Testis (tissue), 2 donors: ENCODE data around the gene RRH.
"Not testable (repeated sequence)": the region's sequence is repeated elsewhere in the genome, so short reads cannot be mapped to it uniquely, and the experiment has no call there.

Experiments used
- POLR2A ChIP-seq: fragments of 450-650 bp; IDR thresholded peaks from one replicate; pipeline ENCODE4 v1.6.1; 2017; ENCODE audit warnings: antibody characterized with exemption, mild to moderate bottlenecking, moderate library complexity
- TF ChIP-seq, protein P1 (sequence below), 3 experiments: fragments of 450-650 bp in 2 of 3; fragments of 200-600 bp in 1 of 3; sonication (generic) in 1 of 3; IDR thresholded peaks; one replicate each; pipeline ENCODE4 v1.5.1; 2016 to 2019; ENCODE audit warnings: antibody characterized with exemption in 3 of 3, mild to moderate bottlenecking in 2 of 3, moderate library complexity in 1 of 3

DNA sequence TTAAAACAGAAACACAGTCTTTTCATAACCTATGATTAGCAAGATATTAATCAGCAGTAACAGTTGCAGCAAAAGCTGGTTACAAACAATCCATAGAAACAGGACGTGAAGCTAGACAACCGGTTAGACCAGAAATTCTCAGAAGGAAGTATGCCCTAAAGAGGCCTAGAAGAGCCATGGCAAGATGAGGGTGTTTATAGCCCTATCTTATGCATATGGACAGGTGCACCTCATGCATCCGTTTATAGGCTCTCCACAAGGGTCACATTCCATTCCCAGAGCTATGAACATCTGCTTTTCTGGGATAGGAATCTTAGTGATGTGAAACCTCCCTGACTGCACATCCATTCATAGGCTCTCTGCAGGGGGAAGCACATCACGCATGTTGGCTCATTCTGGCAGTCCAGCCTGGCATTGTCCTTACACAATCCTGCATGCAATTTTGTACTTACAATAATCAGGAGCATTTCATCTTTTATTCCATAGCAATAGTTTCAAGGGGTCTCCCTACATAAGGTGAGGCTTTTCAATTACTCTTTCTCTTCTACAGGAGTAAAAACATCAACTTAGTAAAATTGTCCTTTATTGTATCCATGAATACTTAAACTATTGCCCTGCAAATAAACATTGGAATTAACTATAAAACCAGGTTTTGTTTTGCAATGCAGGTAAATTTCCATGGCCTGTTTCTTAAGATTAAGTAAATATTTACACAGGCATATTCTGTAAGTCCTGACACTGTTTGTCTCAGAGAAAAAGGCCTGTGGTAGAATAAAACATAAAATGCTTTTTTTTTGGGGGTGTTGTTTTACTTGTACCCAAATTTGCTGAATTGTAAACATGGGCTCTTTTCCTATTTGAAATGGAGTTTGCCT is 31.9 kb downstream of the RRH start:
- TF ChIP-seq, protein P1, sequence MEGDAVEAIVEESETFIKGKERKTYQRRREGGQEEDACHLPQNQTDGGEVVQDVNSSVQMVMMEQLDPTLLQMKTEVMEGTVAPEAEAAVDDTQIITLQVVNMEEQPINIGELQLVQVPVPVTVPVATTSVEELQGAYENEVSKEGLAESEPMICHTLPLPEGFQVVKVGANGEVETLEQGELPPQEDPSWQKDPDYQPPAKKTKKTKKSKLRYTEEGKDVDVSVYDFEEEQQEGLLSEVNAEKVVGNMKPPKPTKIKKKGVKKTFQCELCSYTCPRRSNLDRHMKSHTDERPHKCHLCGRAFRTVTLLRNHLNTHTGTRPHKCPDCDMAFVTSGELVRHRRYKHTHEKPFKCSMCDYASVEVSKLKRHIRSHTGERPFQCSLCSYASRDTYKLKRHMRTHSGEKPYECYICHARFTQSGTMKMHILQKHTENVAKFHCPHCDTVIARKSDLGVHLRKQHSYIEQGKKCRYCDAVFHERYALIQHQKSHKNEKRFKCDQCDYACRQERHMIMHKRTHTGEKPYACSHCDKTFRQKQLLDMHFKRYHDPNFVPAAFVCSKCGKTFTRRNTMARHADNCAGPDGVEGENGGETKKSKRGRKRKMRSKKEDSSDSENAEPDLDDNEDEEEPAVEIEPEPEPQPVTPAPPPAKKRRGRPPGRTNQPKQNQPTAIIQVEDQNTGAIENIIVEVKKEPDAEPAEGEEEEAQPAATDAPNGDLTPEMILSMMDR (IDR thresholded peaks at IDR 0.05): not testable (repeated sequence)
- TF ChIP-seq POLR2A: not testable (repeated sequence)
